H1 (cell line): Measurements from ENCODE around the gene MRPL9. TPM values are rescaled to one million over a fixed set of nuclear protein-coding genes. Genes with fewer than 3 reads are reported as not detected.

Source experiments
- CTCF ChIA-PET: fragments of 300-600 bp; sonication (Branson Sonifier 250); formaldehyde crosslinking; loops from one replicate; lab custom pipeline; 2021; ENCODE audit not compliant: partially characterized antibody; lab: Charles Lee
- POLR2A ChIA-PET: fragments of 300-600 bp; sonication (Branson Sonifier 250); formaldehyde crosslinking; loops from one replicate; lab custom pipeline; 2021; ENCODE audit warnings: inconsistent platforms; ENCODE audit not compliant: partially characterized antibody; lab: Charles Lee
- DNase-seq, 2 experiments: peaks; one replicate each; pipeline versions ENCODE4 v3.0.0 to v3.0.0-alpha.2; 2010 to 2022; ENCODE audit warnings: low spot score in 2 of 2, low read depth in 1 of 2, mixed read lengths in 1 of 2
- FAIRE-seq: peaks from 2 replicates; lab custom pipeline; 2011; peaks lifted over from hg19 to GRCh38; lab: Jason Lieb, UNC
- H2AFZ ChIP-seq: 2 replicates; pipeline ENCODE4 v1.8.1; 2012; ENCODE audit warnings: low read length, inconsistent platforms
- H2AK5ac ChIP-seq: 2 replicates; pipeline ENCODE4 v1.6.1; 2013; ENCODE audit warnings: low read depth, low read length
- H2BK120ac ChIP-seq: replicated peaks from 2 replicates; pipeline ENCODE3; 2013; ENCODE audit warnings: low read depth, low read length, inconsistent platforms
- H2BK12ac ChIP-seq: 2 replicates; pipeline ENCODE4 v1.6.1; 2013; ENCODE audit warnings: low read depth, low read length
- H2BK15ac ChIP-seq: 2 replicates; pipeline ENCODE4 v1.6.1; 2013; ENCODE audit warnings: low read length
- H2BK20ac ChIP-seq: 2 replicates; pipeline ENCODE4 v1.6.1; 2013; ENCODE audit warnings: low read length
- H2BK5ac ChIP-seq: 2 replicates; pipeline ENCODE4 v1.6.1; 2013; ENCODE audit warnings: low read depth, low read length
- H3K14ac ChIP-seq: 2 replicates; pipeline ENCODE4 v1.6.1; 2013; ENCODE audit warnings: inconsistent platforms; ENCODE audit not compliant: insufficient read length
- H3K18ac ChIP-seq: 2 replicates; pipeline ENCODE4 v1.6.1; 2013; ENCODE audit warnings: low read length; ENCODE audit errors: extremely low read depth
- H3K23ac ChIP-seq: 2 replicates; pipeline ENCODE4 v1.6.1; 2013; ENCODE audit warnings: inconsistent platforms; ENCODE audit not compliant: insufficient read length
- H3K23me2 ChIP-seq: 2 replicates; pipeline ENCODE4 v1.6.1; 2013; ENCODE audit warnings: low read depth, low read length
- H3K27ac ChIP-seq: 2 replicates; pipeline ENCODE4 v1.6.1; 2011; ENCODE audit warnings: low read depth, low read length, inconsistent platforms
- H3K27me3 ChIP-seq, 4 experiments: replicated peaks in 1 of 4; 1 replicate in 1 of 4; 2 replicates in 3 of 4; pipeline versions ENCODE4 v1.6.1 to v1.8.1; 2011 to 2013; ENCODE audit warnings: low read length in 3 of 4, mild to moderate bottlenecking in 3 of 4, inconsistent platforms in 2 of 4, mixed read lengths in 2 of 4, moderate library complexity in 1 of 4; ENCODE audit not compliant: control insufficient read depth in 3 of 4, insufficient read depth in 3 of 4; ENCODE audit errors: extremely low read depth in 1 of 4
- H3K36me3 ChIP-seq, 4 experiments: 2 replicates each; pipeline versions ENCODE4 v1.6.1 to v1.8.1; 2011 to 2013; ENCODE audit warnings: mild to moderate bottlenecking in 4 of 4, low read length in 3 of 4, moderate library complexity in 2 of 4, control low read depth in 1 of 4, inconsistent platforms in 1 of 4; ENCODE audit not compliant: insufficient read depth in 4 of 4, control insufficient read depth in 2 of 4
- H3K4ac ChIP-seq: replicated peaks from 2 replicates; pipeline ENCODE3; 2013; ENCODE audit warnings: low read length, low read depth, mixed read lengths, inconsistent platforms; ENCODE audit not compliant: insufficient read length
- H3K4me1 ChIP-seq, 4 experiments: replicated peaks in 1 of 4; 1 replicate in 1 of 4; 2 replicates in 3 of 4; pipeline versions ENCODE4 v1.6.1 to v1.8.1; 2011 to 2013; ENCODE audit warnings: low read length in 3 of 4, inconsistent platforms in 2 of 4, mixed read lengths in 1 of 4; ENCODE audit not compliant: insufficient read depth in 4 of 4, control insufficient read depth in 3 of 4
- H3K4me2 ChIP-seq, 2 experiments: 2 replicates each; pipeline versions ENCODE4 v1.6.1 to v1.8.1; 2011 to 2013; ENCODE audit warnings: low read depth in 2 of 2, low read length in 2 of 2, control low read depth in 1 of 2, inconsistent platforms in 1 of 2, mild to moderate bottlenecking in 1 of 2; ENCODE audit not compliant: insufficient read depth in 1 of 2
- H3K4me3 ChIP-seq, 4 experiments: fragments of 200-600, 300-600 bp in 1 of 4; sonication (generic), shearing (Covaris generic), sonication (Bioruptor Twin) in 1 of 4; 2 replicates each; pipeline versions ENCODE4 v1.5.1 to v1.8.1; 2011 to 2016; ENCODE audit warnings: low read length in 4 of 4, low read depth in 3 of 4, control low read depth in 2 of 4, inconsistent platforms in 2 of 4, mild to moderate bottlenecking in 2 of 4, mixed read lengths in 1 of 4, moderate library complexity in 1 of 4; ENCODE audit not compliant: insufficient read depth in 2 of 4; ENCODE audit errors: extremely low read depth in 1 of 4
- H3K56ac ChIP-seq: replicated peaks from 2 replicates; pipeline ENCODE3; 2013; ENCODE audit warnings: low read depth, mild to moderate bottlenecking, mixed read lengths, low read length, inconsistent platforms; ENCODE audit not compliant: insufficient read length
- H3K79me1 ChIP-seq: 2 replicates; pipeline ENCODE4 v1.6.1; 2013; ENCODE audit warnings: low read depth, low read length, control low read depth
- H3K79me2 ChIP-seq, 2 experiments: 2 replicates each; pipeline versions ENCODE4 v1.6.1 to v1.8.1; 2012 to 2013; ENCODE audit warnings: low read length in 2 of 2, mild to moderate bottlenecking in 2 of 2, inconsistent platforms in 1 of 2; ENCODE audit not compliant: insufficient read depth in 2 of 2, control insufficient read depth in 1 of 2
- H3K9ac ChIP-seq, 4 experiments: replicated peaks in 1 of 4; 1 replicate in 1 of 4; 2 replicates in 3 of 4; pipeline versions ENCODE4 v1.6.1 to v1.8.1; 2011 to 2013; ENCODE audit warnings: low read depth in 3 of 4, low read length in 3 of 4, control low read depth in 2 of 4, mild to moderate bottlenecking in 2 of 4, moderate library complexity in 2 of 4, inconsistent platforms in 1 of 4; ENCODE audit errors: extremely low read depth in 1 of 4
- H3K9me3 ChIP-seq, 2 experiments: 2 replicates each; pipeline versions ENCODE4 v1.6.1 to v1.8.1; 2012 to 2013; ENCODE audit warnings: mild to moderate bottlenecking in 2 of 2, moderate library complexity in 2 of 2, control low read depth in 1 of 2, inconsistent platforms in 1 of 2, low read depth in 1 of 2, low read length in 1 of 2, mixed read lengths in 1 of 2; ENCODE audit not compliant: insufficient read depth in 2 of 2
- H4K20me1 ChIP-seq, 2 experiments: replicated peaks in 1 of 2; 2 replicates each; pipeline versions ENCODE3 to v1.8.1; 2011 to 2013; ENCODE audit warnings: inconsistent platforms in 2 of 2, low read length in 2 of 2, mild to moderate bottlenecking in 1 of 2; ENCODE audit not compliant: insufficient read depth in 2 of 2, control insufficient read depth in 1 of 2
- H4K5ac ChIP-seq: 2 replicates; pipeline ENCODE4 v1.6.1; 2013; ENCODE audit warnings: low read length, low read depth, mixed read lengths, inconsistent platforms; ENCODE audit not compliant: insufficient read length
- H4K8ac ChIP-seq: 2 replicates; pipeline ENCODE4 v1.8.0; 2013; ENCODE audit warnings: mild to moderate bottlenecking, moderate library complexity, low read length, inconsistent platforms; ENCODE audit not compliant: insufficient read depth; ENCODE audit errors: extremely low read depth
- H4K91ac ChIP-seq: replicated peaks from 2 replicates; pipeline ENCODE3; 2013; ENCODE audit warnings: low read length, mixed read lengths, inconsistent platforms; ENCODE audit not compliant: insufficient read length
- BRCA1 ChIP-seq: IDR thresholded peaks from 2 replicates; pipeline ENCODE4 v1.6.1; 2012; ENCODE audit warnings: low read depth, low read length, improper control_type of control experiment
- CHD1 ChIP-seq: IDR thresholded peaks from 2 replicates; pipeline ENCODE4 v1.6.1; 2012; ENCODE audit warnings: low read depth, low read length, improper control_type of control experiment
- GABPA ChIP-seq: IDR thresholded peaks from 2 replicates; pipeline ENCODE4 v1.6.1; 2011; ENCODE audit warnings: mild to moderate bottlenecking, low read length, moderate library complexity, borderline replicate concordance; ENCODE audit not compliant: insufficient read depth
- POLR2AphosphoS5 ChIP-seq: IDR thresholded peaks from 2 replicates; pipeline ENCODE4 v1.6.1; 2011; ENCODE audit warnings: low read depth, low read length
- RXRA ChIP-seq: IDR thresholded peaks from 2 replicates; pipeline ENCODE4 v1.6.1; 2011; ENCODE audit warnings: low read depth, mild to moderate bottlenecking, low read length, moderate library complexity; ENCODE audit not compliant: insufficient read depth
- SAP30 ChIP-seq: fragments of 300-600 bp; sonication (generic); IDR thresholded peaks from 2 replicates; pipeline ENCODE4 v1.7.1; 2012; ENCODE audit warnings: low read length, moderate library complexity, mild to moderate bottlenecking, inconsistent platforms; ENCODE audit not compliant: insufficient read depth, insufficient replicate concordance
- TBP ChIP-seq: IDR thresholded peaks from 2 replicates; pipeline ENCODE4 v1.6.1; 2011; ENCODE audit warnings: low read depth, low read length, improper control_type of control experiment
- TEAD4 ChIP-seq: IDR thresholded peaks from 2 replicates; pipeline ENCODE4 v1.6.1; 2012; ENCODE audit warnings: low read depth, low read length, inconsistent platforms, mixed read lengths
- ZNF274 ChIP-seq: IDR thresholded peaks from 2 replicates; pipeline ENCODE4 v1.7.0; 2012; ENCODE audit warnings: low read length, borderline replicate concordance; ENCODE audit errors: extremely low read depth
- WGBS, 2 experiments: shearing (Covaris generic) in 1 of 2; methylation state at CpG; one replicate each; pipeline versions ENCODE4 v1.1.6 to v1.1.7; 2013 to 2015; ENCODE audit warnings: low lambda C conversion rate in 2 of 2, mixed read lengths in 2 of 2, inconsistent platforms in 1 of 2, low coverage in 1 of 2, missing lambda C conversion rate in 1 of 2; ENCODE audit not compliant: insufficient replicate concordance in 2 of 2, insufficient coverage in 1 of 2, insufficient read length in 1 of 2; ENCODE audit errors: extremely low coverage in 1 of 2, missing lambda C conversion rate in 1 of 2; 5-methylcytosine and 5-hydroxymethylcytosine counted together
- polyA plus RNA-seq, 7 experiments: library from polyadenylated mRNA; depleted of rRNA in 3 of 7; stranded (reverse) in 5 of 7; unstranded in 2 of 7; fragments of >200 nt in 5 of 7; fragments of 200-250 nt in 2 of 7; gene quantifications; 1 replicate in 5 of 7; 2 replicates in 1 of 7; 4 replicates in 1 of 7; pipeline versions ENCODE4 v1.2.1 to v1.2.3, GENCODE V29; 2011 to 2013; ENCODE audit warnings: missing spikeins in 2 of 7, mixed read lengths in 2 of 7
- total RNA-seq: library from RNA; stranded (reverse); fragmentation: NEBNext Ultra II Directional; extraction: Animal tissue kit (Norgen Biotek cat#: 25700); gene quantifications from 2 replicates; pipeline ENCODE4 v1.2.1, GENCODE V29; 2021

MRPL9 gene
- total and polyA plus RNA-seq, 2 of the 8 experiments (the other 6 are each of a cell fraction or from before 2014, with no cell fraction given): 74.9 to 113 TPM

DNA sequence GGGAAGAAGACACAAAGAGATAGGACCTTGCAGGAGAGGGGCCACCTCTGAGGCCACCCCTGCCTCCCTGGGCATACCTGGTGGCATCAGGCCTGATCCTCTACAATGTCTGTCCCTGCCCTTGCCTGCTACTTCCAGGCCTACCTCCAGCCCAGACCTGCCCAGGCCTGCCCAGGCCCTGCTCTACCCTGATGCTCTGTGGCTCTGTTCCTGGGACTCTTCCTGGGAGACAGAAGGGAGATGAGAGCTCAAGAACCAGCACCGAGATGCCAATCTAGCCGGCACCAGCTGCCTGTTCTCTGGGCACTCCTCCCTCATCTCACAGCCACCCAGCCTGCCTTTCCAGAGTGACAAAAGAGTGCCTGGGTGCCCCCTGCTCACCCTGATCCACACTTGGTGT, 49.4 kb downstream of the MRPL9 start:
- Histone ChIP-seq H3K23me2 (peaks cover 8% of the 10 kb centered on the region; the same call in 1 of the 2 replicates), H4K8ac (no peak overlapping the region), H3K9me3 (no peaks in the 10 kb centered on the region), H2AFZ (no peak overlapping the region), H3K18ac (no peak overlapping the region), H3K4me1 (peaks cover 0 to 6% (median 3%) of the 10 kb centered on the region in 4 experiments; a peak in 5 of 7 replicates), H2BK120ac (no peak overlapping the region), H3K4me2 (no peak overlapping the region), H3K56ac (no peak overlapping the region), H3K4ac (no peak overlapping the region), H2BK20ac (no peak overlapping the region), H4K20me1 (no peaks in the 10 kb centered on the region), H2BK12ac (no peak overlapping the region), H3K36me3 (no peaks in the 10 kb centered on the region), H3K23ac (no peak overlapping the region), H3K27me3 (peaks cover 0 to 15% (median 10%) of the 10 kb centered on the region in 4 experiments; a peak in 5 of 7 replicates), H3K79me2 (no peaks in the 10 kb centered on the region), H3K27ac (no peak overlapping the region), H2BK15ac (no peak overlapping the region), H3K79me1 (no peaks in the 10 kb centered on the region; the same call in 1 of the 2 replicates), H3K4me3 (no peak overlapping the region), H2BK5ac (peak overlapping the region; percentile 22; the same call in 1 of the 2 replicates), H3K9ac (no peak overlapping the region), H4K5ac (no peak overlapping the region), H4K91ac (no peak overlapping the region), H2AK5ac (no peak overlapping the region), H3K14ac (no peak overlapping the region)
- no peak for FAIRE-seq
- WGBS, 2 experiments: 78% methylated on average over 2 of the region's 2 CpGs; no CpG with 5 or more reads in 1 of the 2 experiments
- ChIA-PET POLR2A (interaction anchor here (1.0 to 3.5 kb wide), 3 partner anchors 14 to 173 kb away, joined by 4 to 15 read pairs (median 10); partner anchors contain the start of gene TUFT1), CTCF (interaction anchor here (1.0 to 4.8 kb wide), 3 partner anchors 18 to 119 kb away, joined by 3 to 41 read pairs (median 4); no protein-coding TSS in a partner anchor)
- DNase-seq: no peak
- TF ChIP-seq TBP (no peak), ZNF274 (no peak), GABPA (no peak), RXRA (no peak), BRCA1 (no peak), CHD1 (no peak), SAP30 (no peak), POLR2AphosphoS5 (no peak), TEAD4 (no peak)
